WTC11 (cell line): ENCODE measurements around the gene QKI. TPM values are rescaled to one million over a fixed set of nuclear protein-coding genes. Genes with fewer than 3 reads are reported as not detected.

ENCODE experiments used
- ATAC-seq: fragments of 200-7000 bp; cut with Tn5 transposase; 2 replicates; pipeline ENCODE4 v1.10.0; 2021; ENCODE audit warnings: mild to moderate bottlenecking, moderate library complexity
- CTCF ChIA-PET: fragments of 300-600 bp; sonication (Branson Sonifier 250); formaldehyde crosslinking; loops from one replicate; lab custom pipeline; 2021; ENCODE audit warnings: antibody characterized with exemption; lab: Charles Lee
- POLR2A ChIA-PET: fragments of 350-600 bp; sonication (Branson Sonifier 250); formaldehyde crosslinking; loops from one replicate; lab custom pipeline; 2021; ENCODE audit warnings: antibody characterized with exemption; lab: Charles Lee
- DNase-seq: peaks from one replicate; pipeline ENCODE4 v3.0.0; 2021; ENCODE audit warnings: low spot score
- H3K27ac Mint-ChIP-seq: 2 replicates; pipeline ENCODE4 v1.8.0; 2021; ENCODE audit warnings: mixed read lengths
- H3K27me3 Mint-ChIP-seq: 2 replicates; pipeline ENCODE4 v1.8.0; 2021; ENCODE audit warnings: low read depth, mild to moderate bottlenecking, moderate library complexity, mixed read lengths
- H3K36me3 Mint-ChIP-seq: 2 replicates; pipeline ENCODE4 v1.8.0; 2021; ENCODE audit warnings: mixed read lengths
- H3K4me1 Mint-ChIP-seq: 2 replicates; pipeline ENCODE4 v1.8.0; 2022; ENCODE audit warnings: mixed read lengths
- H3K4me3 Mint-ChIP-seq: 2 replicates; pipeline ENCODE4 v1.8.0; 2021; ENCODE audit warnings: mild to moderate bottlenecking, moderate library complexity, mixed read lengths
- H3K9me3 Mint-ChIP-seq: 2 replicates; pipeline ENCODE4 v1.8.0; 2021; ENCODE audit warnings: mixed read lengths
- CBFB ChIP-seq: sonication (generic); formaldehyde crosslinking; IDR thresholded peaks from 2 replicates; pipeline ENCODE4 v1.8.1; 2022; ENCODE audit warnings: mild to moderate bottlenecking, low read depth, missing genetic modification reagents
- EMX1 ChIP-seq: fragments of 250-450 bp; sonication (Bioruptor Pico); IDR thresholded peaks from 2 replicates; pipeline ENCODE4 v1.8.0; 2021; ENCODE audit warnings: mild to moderate bottlenecking
- NFE2L1 ChIP-seq: sonication (generic); formaldehyde crosslinking; IDR thresholded peaks from 2 replicates; pipeline ENCODE4 v1.8.1; 2023; ENCODE audit warnings: missing genetic modification reagents
- NR3C1 ChIP-seq: sonication (generic); formaldehyde crosslinking; conservative IDR thresholded peaks from 2 replicates; pipeline ENCODE4 v1.8.1; 2023; ENCODE audit warnings: low read depth, mild to moderate bottlenecking, missing genetic modification reagents
- TP53 ChIP-seq: sonication (generic); formaldehyde crosslinking; IDR thresholded peaks from 2 replicates; pipeline ENCODE4 v1.8.1; 2023; ENCODE audit warnings: mild to moderate bottlenecking, missing genetic modification reagents
- ZNF121 ChIP-seq: sonication (generic); formaldehyde crosslinking; IDR thresholded peaks from 2 replicates; pipeline ENCODE4 v1.8.0; 2023; ENCODE audit warnings: missing genetic modification reagents
- ZNF263 ChIP-seq: sonication (generic); formaldehyde crosslinking; IDR thresholded peaks from 2 replicates; pipeline ENCODE4 v1.8.1; 2022; ENCODE audit warnings: low read depth, mild to moderate bottlenecking, moderate library complexity, missing genetic modification reagents
- ZNF396 ChIP-seq: fragments of 250-450 bp; sonication (Bioruptor Pico); IDR thresholded peaks from 2 replicates; pipeline ENCODE4 v1.8.0; 2021; ENCODE audit warnings: mild to moderate bottlenecking, moderate library complexity, borderline replicate concordance
- ZNF416 ChIP-seq: fragments of 250-450 bp; sonication (Bioruptor Pico); IDR thresholded peaks from 2 replicates; pipeline ENCODE4 v1.9.0; 2021; ENCODE audit warnings: mild to moderate bottlenecking, inconsistent platforms
- ZNF671 ChIP-seq: fragments of 250-450 bp; sonication (Bioruptor Pico); IDR thresholded peaks from 2 replicates; pipeline ENCODE4 v1.8.0; 2021; ENCODE audit warnings: mild to moderate bottlenecking
- total RNA-seq: library from RNA; stranded (reverse); gene quantifications from 3 replicates; pipeline ENCODE4 v1.2.3, GENCODE V29; 2021
- TF ChIP-seq, protein P1 (sequence below): sonication (generic); formaldehyde crosslinking; IDR thresholded peaks from 2 replicates; pipeline ENCODE4 v1.8.1; 2022; ENCODE audit warnings: mild to moderate bottlenecking, missing genetic modification reagents, moderate library complexity, borderline replicate concordance
- TF ChIP-seq, protein P2 (sequence below): sonication (generic); formaldehyde crosslinking; IDR thresholded peaks from 2 replicates; pipeline ENCODE4 v1.8.0; 2022; ENCODE audit warnings: mild to moderate bottlenecking, missing genetic modification reagents
- TF ChIP-seq, protein P3 (sequence below): sonication (generic); formaldehyde crosslinking; IDR thresholded peaks from 2 replicates; pipeline ENCODE4 v1.8.1; 2023; ENCODE audit warnings: mild to moderate bottlenecking, missing genetic modification reagents
- TF ChIP-seq, protein P4 (sequence below): sonication (generic); formaldehyde crosslinking; IDR thresholded peaks from 2 replicates; pipeline ENCODE4 v1.8.1; 2022; ENCODE audit warnings: low read depth, missing genetic modification reagents, borderline replicate concordance
- TF ChIP-seq, protein P5 (sequence below): sonication (generic); formaldehyde crosslinking; IDR thresholded peaks from 2 replicates; pipeline ENCODE4 v1.8.1; 2022; ENCODE audit warnings: low read depth, mild to moderate bottlenecking, moderate library complexity, missing genetic modification reagents, borderline replicate concordance
- TF ChIP-seq, protein P6 (sequence below): sonication (generic); formaldehyde crosslinking; conservative IDR thresholded peaks from 2 replicates; pipeline ENCODE4 v1.8.1; 2023; ENCODE audit warnings: mild to moderate bottlenecking, low read depth, missing genetic modification reagents, moderate library complexity

Gene QKI
- total RNA-seq, 1 experiment from 2014 or later: 145 TPM

DNA sequence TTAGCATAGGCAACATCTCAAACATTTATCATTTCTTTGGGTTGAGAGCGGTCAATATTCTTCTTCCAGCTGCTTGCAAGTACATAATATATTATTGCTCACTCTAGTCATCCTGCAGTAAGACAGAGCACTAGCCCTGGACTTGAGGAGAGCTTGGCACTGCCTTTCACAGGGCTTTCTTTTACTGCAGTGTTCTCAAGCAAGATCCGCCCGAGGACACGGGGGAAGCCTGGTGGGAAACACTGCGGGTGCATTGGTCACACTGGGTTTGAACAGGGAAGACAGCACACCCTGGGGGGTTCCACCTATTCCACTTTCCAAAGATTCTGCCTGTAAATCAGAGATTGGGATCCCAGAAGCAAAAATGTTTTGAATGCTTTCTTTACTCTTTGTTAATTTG lies 48.2 kb upstream of the QKI start:
- POLR2A ChIA-PET: no interaction called here
- TF ChIP-seq ZNF263 (CRISPR knock-in tag): no peak
- TF ChIP-seq, protein P1, sequence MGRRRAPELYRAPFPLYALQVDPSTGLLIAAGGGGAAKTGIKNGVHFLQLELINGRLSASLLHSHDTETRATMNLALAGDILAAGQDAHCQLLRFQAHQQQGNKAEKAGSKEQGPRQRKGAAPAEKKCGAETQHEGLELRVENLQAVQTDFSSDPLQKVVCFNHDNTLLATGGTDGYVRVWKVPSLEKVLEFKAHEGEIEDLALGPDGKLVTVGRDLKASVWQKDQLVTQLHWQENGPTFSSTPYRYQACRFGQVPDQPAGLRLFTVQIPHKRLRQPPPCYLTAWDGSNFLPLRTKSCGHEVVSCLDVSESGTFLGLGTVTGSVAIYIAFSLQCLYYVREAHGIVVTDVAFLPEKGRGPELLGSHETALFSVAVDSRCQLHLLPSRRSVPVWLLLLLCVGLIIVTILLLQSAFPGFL (CRISPR knock-in tag): no peak
- TF ChIP-seq, protein P2, sequence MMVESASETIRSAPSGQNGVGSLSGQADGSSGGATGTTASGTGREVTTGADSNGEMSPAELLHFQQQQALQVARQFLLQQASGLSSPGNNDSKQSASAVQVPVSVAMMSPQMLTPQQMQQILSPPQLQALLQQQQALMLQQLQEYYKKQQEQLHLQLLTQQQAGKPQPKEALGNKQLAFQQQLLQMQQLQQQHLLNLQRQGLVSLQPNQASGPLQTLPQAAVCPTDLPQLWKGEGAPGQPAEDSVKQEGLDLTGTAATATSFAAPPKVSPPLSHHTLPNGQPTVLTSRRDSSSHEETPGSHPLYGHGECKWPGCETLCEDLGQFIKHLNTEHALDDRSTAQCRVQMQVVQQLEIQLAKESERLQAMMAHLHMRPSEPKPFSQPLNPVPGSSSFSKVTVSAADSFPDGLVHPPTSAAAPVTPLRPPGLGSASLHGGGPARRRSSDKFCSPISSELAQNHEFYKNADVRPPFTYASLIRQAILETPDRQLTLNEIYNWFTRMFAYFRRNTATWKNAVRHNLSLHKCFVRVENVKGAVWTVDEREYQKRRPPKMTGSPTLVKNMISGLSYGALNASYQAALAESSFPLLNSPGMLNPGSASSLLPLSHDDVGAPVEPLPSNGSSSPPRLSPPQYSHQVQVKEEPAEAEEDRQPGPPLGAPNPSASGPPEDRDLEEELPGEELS: no peak
- H3K9me3 Mint-ChIP-seq: no peaks in the 10 kb centered on the region
- DNase-seq (no peak), ATAC-seq (no peak)
- no peak overlapping the region for H3K4me3 Mint-ChIP-seq
- H3K27me3 Mint-ChIP-seq: no peaks in the 10 kb centered on the region
- peaks cover 14% of the 10 kb centered on the region for H3K4me1 Mint-ChIP-seq
- H3K27ac Mint-ChIP-seq: no peak overlapping the region
- CTCF ChIA-PET: no interaction called here
- no peaks in the 10 kb centered on the region for H3K36me3 Mint-ChIP-seq

DNA sequence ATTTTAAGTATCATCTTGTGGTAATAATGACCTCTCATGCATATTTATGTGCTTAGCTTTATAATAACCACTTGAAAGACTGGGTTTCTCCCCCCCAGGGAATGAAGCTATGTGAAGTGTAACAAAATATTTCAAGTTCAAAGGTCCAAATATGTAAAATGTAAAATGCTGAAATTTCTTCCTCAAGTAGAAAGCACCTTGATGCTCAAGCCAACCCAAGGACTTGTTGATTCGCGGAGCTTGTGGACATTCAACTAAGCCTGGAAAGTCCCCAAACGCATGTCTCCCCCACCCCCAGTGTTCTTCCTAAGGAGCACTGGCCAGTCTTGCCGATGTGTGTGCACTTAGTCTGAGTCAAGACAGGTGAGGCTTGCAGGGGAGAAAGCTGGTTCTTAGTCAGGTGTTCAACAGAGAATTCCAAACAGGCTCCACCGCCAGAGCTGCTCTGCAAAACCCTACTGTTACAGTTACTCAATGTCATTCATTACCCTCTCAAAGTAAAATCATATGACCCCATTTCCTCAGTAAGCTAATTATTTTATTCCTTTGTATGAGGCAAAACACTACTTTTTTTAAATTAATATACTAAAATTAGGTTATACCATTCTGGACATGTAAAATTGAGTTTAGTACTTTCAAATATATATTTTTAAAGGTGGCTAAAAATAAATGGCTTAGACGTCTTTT lies 46.9 kb upstream of the QKI start:
- TF ChIP-seq CBFB (CRISPR knock-in tag) (no peak), ZNF121 (CRISPR knock-in tag) (no peak), EMX1 (no peak), ZNF671 (CRISPR knock-in tag) (no peak), NFE2L1 (CRISPR knock-in tag) (no peak), TP53 (CRISPR knock-in tag) (no peak), ZNF416 (CRISPR knock-in tag) (no peak)
- TF ChIP-seq, protein P3, sequence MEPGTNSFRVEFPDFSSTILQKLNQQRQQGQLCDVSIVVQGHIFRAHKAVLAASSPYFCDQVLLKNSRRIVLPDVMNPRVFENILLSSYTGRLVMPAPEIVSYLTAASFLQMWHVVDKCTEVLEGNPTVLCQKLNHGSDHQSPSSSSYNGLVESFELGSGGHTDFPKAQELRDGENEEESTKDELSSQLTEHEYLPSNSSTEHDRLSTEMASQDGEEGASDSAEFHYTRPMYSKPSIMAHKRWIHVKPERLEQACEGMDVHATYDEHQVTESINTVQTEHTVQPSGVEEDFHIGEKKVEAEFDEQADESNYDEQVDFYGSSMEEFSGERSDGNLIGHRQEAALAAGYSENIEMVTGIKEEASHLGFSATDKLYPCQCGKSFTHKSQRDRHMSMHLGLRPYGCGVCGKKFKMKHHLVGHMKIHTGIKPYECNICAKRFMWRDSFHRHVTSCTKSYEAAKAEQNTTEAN (CRISPR knock-in tag): no peak
- TF ChIP-seq, protein P4, sequence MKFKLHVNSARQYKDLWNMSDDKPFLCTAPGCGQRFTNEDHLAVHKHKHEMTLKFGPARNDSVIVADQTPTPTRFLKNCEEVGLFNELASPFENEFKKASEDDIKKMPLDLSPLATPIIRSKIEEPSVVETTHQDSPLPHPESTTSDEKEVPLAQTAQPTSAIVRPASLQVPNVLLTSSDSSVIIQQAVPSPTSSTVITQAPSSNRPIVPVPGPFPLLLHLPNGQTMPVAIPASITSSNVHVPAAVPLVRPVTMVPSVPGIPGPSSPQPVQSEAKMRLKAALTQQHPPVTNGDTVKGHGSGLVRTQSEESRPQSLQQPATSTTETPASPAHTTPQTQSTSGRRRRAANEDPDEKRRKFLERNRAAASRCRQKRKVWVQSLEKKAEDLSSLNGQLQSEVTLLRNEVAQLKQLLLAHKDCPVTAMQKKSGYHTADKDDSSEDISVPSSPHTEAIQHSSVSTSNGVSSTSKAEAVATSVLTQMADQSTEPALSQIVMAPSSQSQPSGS (CRISPR knock-in tag): no peak
- TF ChIP-seq, protein P1 (CRISPR knock-in tag): no peak
- TF ChIP-seq, protein P5, sequence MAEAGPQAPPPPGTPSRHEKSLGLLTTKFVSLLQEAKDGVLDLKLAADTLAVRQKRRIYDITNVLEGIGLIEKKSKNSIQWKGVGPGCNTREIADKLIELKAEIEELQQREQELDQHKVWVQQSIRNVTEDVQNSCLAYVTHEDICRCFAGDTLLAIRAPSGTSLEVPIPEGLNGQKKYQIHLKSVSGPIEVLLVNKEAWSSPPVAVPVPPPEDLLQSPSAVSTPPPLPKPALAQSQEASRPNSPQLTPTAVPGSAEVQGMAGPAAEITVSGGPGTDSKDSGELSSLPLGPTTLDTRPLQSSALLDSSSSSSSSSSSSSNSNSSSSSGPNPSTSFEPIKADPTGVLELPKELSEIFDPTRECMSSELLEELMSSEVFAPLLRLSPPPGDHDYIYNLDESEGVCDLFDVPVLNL (CRISPR knock-in tag): no peak
- TF ChIP-seq, all 79 proteins: peak for 0

DNA sequence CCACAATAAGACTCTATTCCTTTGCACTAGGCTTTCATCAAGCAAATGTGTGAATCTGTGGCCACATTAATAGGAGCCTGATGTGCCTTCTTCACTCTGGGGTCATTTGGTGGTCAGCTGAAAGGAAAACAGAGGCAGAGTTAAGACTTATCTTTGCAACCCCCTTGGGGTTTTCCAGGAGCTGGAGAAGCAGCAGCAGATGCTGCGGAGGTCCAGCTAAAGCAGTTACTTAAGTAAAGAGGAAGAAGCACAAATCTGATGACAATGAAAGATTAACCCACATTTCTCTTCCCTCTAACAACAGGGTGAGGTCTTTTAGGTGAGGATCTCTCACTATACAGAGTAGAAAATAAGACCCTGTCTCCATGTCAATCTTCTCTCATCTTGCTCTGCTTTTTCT lies 45.4 kb upstream of the QKI start:
- ATAC-seq: no peak
- POLR2A ChIA-PET: no interaction called here
- Mint-ChIP-seq H3K4me1 (peaks cover 11% of the 10 kb centered on the region), H3K9me3 (no peaks in the 10 kb centered on the region), H3K27ac (no peak overlapping the region), H3K27me3 (no peaks in the 10 kb centered on the region), H3K36me3 (no peaks in the 10 kb centered on the region), H3K4me3 (no peak overlapping the region)
- CTCF ChIA-PET: no interaction called here
- DNase-seq: no peak
- no peak for TF ChIP-seq ZNF396
- TF ChIP-seq NR3C1: no peak
- TF ChIP-seq, protein P6, sequence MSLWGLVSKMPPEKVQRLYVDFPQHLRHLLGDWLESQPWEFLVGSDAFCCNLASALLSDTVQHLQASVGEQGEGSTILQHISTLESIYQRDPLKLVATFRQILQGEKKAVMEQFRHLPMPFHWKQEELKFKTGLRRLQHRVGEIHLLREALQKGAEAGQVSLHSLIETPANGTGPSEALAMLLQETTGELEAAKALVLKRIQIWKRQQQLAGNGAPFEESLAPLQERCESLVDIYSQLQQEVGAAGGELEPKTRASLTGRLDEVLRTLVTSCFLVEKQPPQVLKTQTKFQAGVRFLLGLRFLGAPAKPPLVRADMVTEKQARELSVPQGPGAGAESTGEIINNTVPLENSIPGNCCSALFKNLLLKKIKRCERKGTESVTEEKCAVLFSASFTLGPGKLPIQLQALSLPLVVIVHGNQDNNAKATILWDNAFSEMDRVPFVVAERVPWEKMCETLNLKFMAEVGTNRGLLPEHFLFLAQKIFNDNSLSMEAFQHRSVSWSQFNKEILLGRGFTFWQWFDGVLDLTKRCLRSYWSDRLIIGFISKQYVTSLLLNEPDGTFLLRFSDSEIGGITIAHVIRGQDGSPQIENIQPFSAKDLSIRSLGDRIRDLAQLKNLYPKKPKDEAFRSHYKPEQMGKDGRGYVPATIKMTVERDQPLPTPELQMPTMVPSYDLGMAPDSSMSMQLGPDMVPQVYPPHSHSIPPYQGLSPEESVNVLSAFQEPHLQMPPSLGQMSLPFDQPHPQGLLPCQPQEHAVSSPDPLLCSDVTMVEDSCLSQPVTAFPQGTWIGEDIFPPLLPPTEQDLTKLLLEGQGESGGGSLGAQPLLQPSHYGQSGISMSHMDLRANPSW (CRISPR knock-in tag): no peak
- TF ChIP-seq, protein P3 (CRISPR knock-in tag): no peak
- TF ChIP-seq EMX1: no peak

More for the DNA sequence above, 46.9 kb upstream of the QKI start:
- Mint-ChIP-seq H3K4me3 (no peak overlapping the region), H3K27ac (no peak overlapping the region), H3K4me1 (peaks cover 11% of the 10 kb centered on the region), H3K27me3 (no peaks in the 10 kb centered on the region), H3K36me3 (no peaks in the 10 kb centered on the region), H3K9me3 (no peaks in the 10 kb centered on the region)
- no peak for DNase-seq
- ChIA-PET CTCF (no interaction called here), POLR2A (no interaction called here)
- ATAC-seq: no peak
